CD1c-positive myeloid dendritic cell (primary cell): ENCODE data around the gene LRRC8B.

Source experiments
- DNase-seq: peaks from one replicate; pipeline ENCODE4 v3.0.0-alpha.2; 2016; ENCODE audit errors: extremely low spot score

The LRRC8B gene

GRCh38 chr1:89584211-89584610 lies 59.6 kb downstream of the LRRC8B start:
- no peak for DNase-seq

- DNase-seq, result no peak
These were observed 60.2 kb downstream of the LRRC8B start for GRCh38 chr1:89584781-89585180.

GRCh38 chr1:89587729-89588161 lies 63.1 kb downstream of the LRRC8B start:
- DNase-seq, result no peak

- no peak for DNase-seq
These were observed 63.9 kb downstream of the LRRC8B start for GRCh38 chr1:89588480-89588879.

- DNase-seq, result no peak
These were observed 64.9 kb downstream of the LRRC8B start for GRCh38 chr1:89589515-89589914.

- DNase-seq, result no peak
These were observed 65.9 kb downstream of the LRRC8B start for GRCh38 chr1:89590341-89591080.

- DNase-seq, result peak; percentile 61
These were observed 68.3 kb downstream of the LRRC8B start for GRCh38 chr1:89592861-89593302.

GRCh38 chr1:89594096-89594740 lies 69.6 kb downstream of the LRRC8B start:
- no peak for DNase-seq

GRCh38 chr1:89596698-89597097 lies 72.1 kb downstream of the LRRC8B start:
- no peak for DNase-seq

- peak; percentile 60 for DNase-seq
These were observed 74.1 kb downstream of the LRRC8B start for GRCh38 chr1:89598450-89599331.

GRCh38 chr1:89599332-89599630 lies 74.7 kb downstream of the LRRC8B start:
- DNase-seq, result no peak

- DNase-seq, result peak; percentile 44
These were observed 76.0 kb downstream of the LRRC8B start for GRCh38 chr1:89600451-89601224.

GRCh38 chr1:89602871-89603404 lies 78.3 kb downstream of the LRRC8B start:
- DNase-seq, result no peak

- DNase-seq, result peak; percentile 17
These were observed 79.2 kb downstream of the LRRC8B start for GRCh38 chr1:89603651-89604413.

- DNase-seq, result no peak
These were observed 79.7 kb downstream of the LRRC8B start for GRCh38 chr1:89604414-89604735.

GRCh38 chr1:89605692-89606091 lies 81.1 kb downstream of the LRRC8B start:
- peak; percentile 26 for DNase-seq

GRCh38 chr1:89606227-89606980 lies 81.8 kb downstream of the LRRC8B start:
- no peak for DNase-seq

GRCh38 chr1:89607156-89607555 lies 82.5 kb downstream of the LRRC8B start:
- DNase-seq, result peak; percentile 41

- no peak for DNase-seq
These were observed 83.1 kb downstream of the LRRC8B start for GRCh38 chr1:89607586-89608318.
